ENCODE results near the gene TAC4. TPM values are rescaled to one million over a fixed set of nuclear protein-coding genes. Genes with fewer than 3 reads are reported as not detected.

TAC4 gene
- polyA plus RNA-seq, 1 donor (not counting 4 experiments of a cell fraction or from before 2014, with no cell fraction given), result not detected

DNA sequence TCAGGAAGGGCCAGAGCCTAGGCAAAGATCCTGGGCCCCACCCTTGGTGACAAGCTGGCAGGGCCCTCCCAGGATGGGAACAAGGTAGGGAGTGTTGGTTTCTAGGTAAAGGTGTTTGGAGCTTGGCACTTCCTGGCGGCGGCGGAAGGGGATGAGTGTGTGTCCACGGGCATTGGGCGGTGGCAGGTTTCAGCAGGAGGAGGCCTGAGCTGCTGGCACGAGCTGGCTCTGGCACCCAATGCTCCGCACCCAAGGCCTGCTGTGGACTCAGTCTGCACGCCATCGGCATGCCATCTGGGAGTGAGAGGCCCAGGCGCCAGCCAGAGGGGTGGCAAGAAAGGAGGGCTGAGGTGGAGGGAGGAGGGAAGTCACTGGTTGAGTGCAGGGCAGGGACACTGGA is 46.9 kb upstream of the TAC4 start:
- no peak for DNase-seq (ENCODE audit: low read depth, low spot score)
- H3K4me1 ChIP-seq (ENCODE audit: control insufficient read depth, extremely low read depth, insufficient read depth, low read length), result peaks cover 15% of the 10 kb centered on the region
- peak overlapping the region; percentile 45 for H3K4me2 ChIP-seq (ENCODE audit: control insufficient read depth, extremely low read depth, insufficient read depth, low read depth, low read length)

GRCh38 chr17:49891694-49892389 is 44.0 kb upstream of the TAC4 start:
- H3K27me3 ChIP-seq (ENCODE audit: control insufficient read depth, extremely low read depth, insufficient read depth, low read length), result no peaks in the 10 kb centered on the region

More for the DNA sequence above, 46.9 kb upstream of the TAC4 start:
- Histone ChIP-seq H3K27ac (ENCODE audit: control insufficient read depth, insufficient read depth, low read length) (no peak overlapping the region), H3K9me1 (ENCODE audit: control insufficient read depth, extremely low read depth, insufficient read depth, low read length) (no peaks in the 10 kb centered on the region), H3K36me3 (ENCODE audit: control insufficient read depth in 2 of 2, extremely low read depth in 1 of 2, insufficient read depth in 2 of 2, low read length in 2 of 2) (no peaks in the 10 kb centered on the region), H3K9me3 (ENCODE audit: control insufficient read depth, low read depth, low read length) (no peaks in the 10 kb centered on the region), H2AFZ (ENCODE audit: control insufficient read depth, low read length) (peak overlapping the region; percentile 93), H3K79me2 (ENCODE audit: control insufficient read depth, insufficient read depth, low read length) (no peaks in the 10 kb centered on the region), H3K9ac (ENCODE audit: control insufficient read depth, extremely low read depth, insufficient read depth, low read length) (no peak overlapping the region), H3K4me3 (ENCODE audit: control insufficient read depth in 2 of 3, extremely low read depth in 1 of 3, insufficient read depth in 2 of 3, low read depth in 1 of 3, low read length in 3 of 3) (no peak overlapping the region), H4K20me1 (ENCODE audit: control insufficient read depth, extremely low read depth, insufficient read depth, low read length) (no peaks in the 10 kb centered on the region), H3K27me3 (ENCODE audit: control insufficient read depth, extremely low read depth, insufficient read depth, low read length) (no peaks in the 10 kb centered on the region)
- TF ChIP-seq, protein P1, sequence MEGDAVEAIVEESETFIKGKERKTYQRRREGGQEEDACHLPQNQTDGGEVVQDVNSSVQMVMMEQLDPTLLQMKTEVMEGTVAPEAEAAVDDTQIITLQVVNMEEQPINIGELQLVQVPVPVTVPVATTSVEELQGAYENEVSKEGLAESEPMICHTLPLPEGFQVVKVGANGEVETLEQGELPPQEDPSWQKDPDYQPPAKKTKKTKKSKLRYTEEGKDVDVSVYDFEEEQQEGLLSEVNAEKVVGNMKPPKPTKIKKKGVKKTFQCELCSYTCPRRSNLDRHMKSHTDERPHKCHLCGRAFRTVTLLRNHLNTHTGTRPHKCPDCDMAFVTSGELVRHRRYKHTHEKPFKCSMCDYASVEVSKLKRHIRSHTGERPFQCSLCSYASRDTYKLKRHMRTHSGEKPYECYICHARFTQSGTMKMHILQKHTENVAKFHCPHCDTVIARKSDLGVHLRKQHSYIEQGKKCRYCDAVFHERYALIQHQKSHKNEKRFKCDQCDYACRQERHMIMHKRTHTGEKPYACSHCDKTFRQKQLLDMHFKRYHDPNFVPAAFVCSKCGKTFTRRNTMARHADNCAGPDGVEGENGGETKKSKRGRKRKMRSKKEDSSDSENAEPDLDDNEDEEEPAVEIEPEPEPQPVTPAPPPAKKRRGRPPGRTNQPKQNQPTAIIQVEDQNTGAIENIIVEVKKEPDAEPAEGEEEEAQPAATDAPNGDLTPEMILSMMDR (optimal IDR thresholded peaks at IDR 0.05 in 1 of 3, IDR thresholded peaks at IDR 0.05 in 1 of 3, conservative IDR thresholded peaks at IDR 0.05 in 1 of 3; ENCODE audit: extremely low read depth in 1 of 3, insufficient read depth in 2 of 3, low read length in 3 of 3), result no peak
- no peak for TF ChIP-seq EZH2 (IDR thresholded peaks at IDR 0.05; ENCODE audit: low read length)
- dilution Hi-C loops (cut with MboI; ENCODE audit: extremely low pct_ligation_motif_present, low sequenced_read_pairs), result no loop called here
- FAIRE-seq, result peak; percentile 58

More at GRCh38 chr17:49891694-49892389, 44.0 kb upstream of the TAC4 start:
- FAIRE-seq (no peak), DNase-seq (ENCODE audit: low read depth, low spot score) (no peak)
- Histone ChIP-seq H3K36me3 (ENCODE audit: control insufficient read depth in 2 of 2, extremely low read depth in 1 of 2, insufficient read depth in 2 of 2, low read length in 2 of 2) (no peaks in the 10 kb centered on the region), H2AFZ (ENCODE audit: control insufficient read depth, low read length) (no peak overlapping the region), H4K20me1 (ENCODE audit: control insufficient read depth, extremely low read depth, insufficient read depth, low read length) (no peaks in the 10 kb centered on the region), H3K4me3 (ENCODE audit: control insufficient read depth in 2 of 3, extremely low read depth in 1 of 3, insufficient read depth in 2 of 3, low read depth in 1 of 3, low read length in 3 of 3) (no peak overlapping the region), H3K9ac (ENCODE audit: control insufficient read depth, extremely low read depth, insufficient read depth, low read length) (no peak overlapping the region), H3K9me1 (ENCODE audit: control insufficient read depth, extremely low read depth, insufficient read depth, low read length) (no peaks in the 10 kb centered on the region), H3K79me2 (ENCODE audit: control insufficient read depth, insufficient read depth, low read length) (no peaks in the 10 kb centered on the region), H3K4me2 (ENCODE audit: control insufficient read depth, extremely low read depth, insufficient read depth, low read depth, low read length) (no peak overlapping the region), H3K4me1 (ENCODE audit: control insufficient read depth, extremely low read depth, insufficient read depth, low read length) (peaks cover 25% of the 10 kb centered on the region), H3K9me3 (ENCODE audit: control insufficient read depth, low read depth, low read length) (no peaks in the 10 kb centered on the region), H3K27ac (ENCODE audit: control insufficient read depth, insufficient read depth, low read length) (no peak overlapping the region)
- dilution Hi-C loops (cut with MboI; ENCODE audit: extremely low pct_ligation_motif_present, low sequenced_read_pairs), result no loop called here
- TF ChIP-seq, protein P1 (optimal IDR thresholded peaks at IDR 0.05 in 1 of 3, IDR thresholded peaks at IDR 0.05 in 1 of 3, conservative IDR thresholded peaks at IDR 0.05 in 1 of 3; ENCODE audit: extremely low read depth in 1 of 3, insufficient read depth in 2 of 3, low read length in 3 of 3), result no peak
- TF ChIP-seq EZH2 (IDR thresholded peaks at IDR 0.05; ENCODE audit: low read length), result no peak
